ENCODE data around the gene RBBP8. TPM values are rescaled to one million over a fixed set of nuclear protein-coding genes. Genes with fewer than 3 reads are reported as not detected.

Gene RBBP8
- total and polyA plus RNA-seq, 2 experiments from 2014 or later: 13.1 to 25.7 TPM

DNA sequence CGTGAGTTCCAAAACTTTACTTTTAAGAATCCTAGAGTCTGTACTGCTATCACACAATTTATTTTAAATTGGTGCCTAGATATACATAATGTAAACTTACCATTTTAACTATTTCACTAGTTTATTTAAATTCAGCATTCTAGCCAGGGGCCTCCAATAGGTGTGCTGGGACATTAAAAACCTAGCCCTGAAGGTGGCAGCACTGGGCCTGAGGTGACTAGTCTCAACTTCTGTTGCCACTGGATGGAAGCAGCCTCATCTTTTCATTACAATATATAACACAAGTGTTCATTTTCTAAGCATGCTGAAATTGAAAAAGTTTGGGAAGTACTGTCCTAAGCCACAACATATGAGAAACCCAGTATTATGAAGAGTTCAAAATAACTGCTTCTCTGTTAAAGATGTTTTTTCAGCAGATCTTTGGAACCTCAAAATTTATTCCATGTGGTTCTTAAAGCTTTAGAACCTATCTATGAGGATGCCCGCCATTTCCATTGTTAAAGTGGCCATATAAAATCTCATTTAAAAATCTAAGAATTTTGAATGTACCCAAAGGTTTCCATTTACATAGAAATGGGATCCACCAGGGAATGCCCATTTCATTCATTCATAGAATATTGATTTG is 2.9 kb upstream of the RBBP8 start:
- no peak overlapping the region for H3K4me3 ChIP-seq

DNA sequence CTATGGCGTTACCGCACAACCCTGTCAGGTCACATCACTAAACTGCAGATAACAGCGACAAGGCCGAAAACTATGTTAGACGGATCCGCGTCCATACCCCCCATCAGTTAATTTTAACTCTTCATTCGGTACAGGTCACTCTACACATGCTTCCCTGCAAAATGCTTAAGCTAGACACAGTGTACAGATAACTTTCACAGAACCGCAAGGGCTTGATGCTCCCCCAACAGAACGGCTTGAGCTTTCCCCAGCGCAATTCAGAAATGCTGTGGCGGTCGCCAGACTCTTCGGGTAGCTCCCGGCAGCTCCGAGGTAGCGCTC is 283 bp upstream of the RBBP8 start:
- 2% methylated on average over 17 of the region's 17 CpGs for WGBS (ENCODE audit: low lambda C conversion rate, missing lambda C conversion rate)
- no peaks in the 10 kb centered on the region for H4K20me1 ChIP-seq (ENCODE audit: insufficient read depth, poor library complexity, severe bottlenecking)
- H3K9me2 ChIP-seq (replicated peaks; ENCODE audit: insufficient read depth): no peaks in the 10 kb centered on the region
- H3K4me1 ChIP-seq (ENCODE audit: insufficient read depth): no peaks in the 10 kb centered on the region
- H3K36me3 ChIP-seq (replicated peaks; ENCODE audit: insufficient read depth, low read depth): no peaks in the 10 kb centered on the region
- peaks cover 21% of the 10 kb centered on the region for H3K79me2 ChIP-seq
- no peak for DNase-seq (ENCODE audit: low spot score)
- H3K9me3 ChIP-seq (ENCODE audit: low read depth): no peaks in the 10 kb centered on the region
- TF ChIP-seq, protein P1, sequence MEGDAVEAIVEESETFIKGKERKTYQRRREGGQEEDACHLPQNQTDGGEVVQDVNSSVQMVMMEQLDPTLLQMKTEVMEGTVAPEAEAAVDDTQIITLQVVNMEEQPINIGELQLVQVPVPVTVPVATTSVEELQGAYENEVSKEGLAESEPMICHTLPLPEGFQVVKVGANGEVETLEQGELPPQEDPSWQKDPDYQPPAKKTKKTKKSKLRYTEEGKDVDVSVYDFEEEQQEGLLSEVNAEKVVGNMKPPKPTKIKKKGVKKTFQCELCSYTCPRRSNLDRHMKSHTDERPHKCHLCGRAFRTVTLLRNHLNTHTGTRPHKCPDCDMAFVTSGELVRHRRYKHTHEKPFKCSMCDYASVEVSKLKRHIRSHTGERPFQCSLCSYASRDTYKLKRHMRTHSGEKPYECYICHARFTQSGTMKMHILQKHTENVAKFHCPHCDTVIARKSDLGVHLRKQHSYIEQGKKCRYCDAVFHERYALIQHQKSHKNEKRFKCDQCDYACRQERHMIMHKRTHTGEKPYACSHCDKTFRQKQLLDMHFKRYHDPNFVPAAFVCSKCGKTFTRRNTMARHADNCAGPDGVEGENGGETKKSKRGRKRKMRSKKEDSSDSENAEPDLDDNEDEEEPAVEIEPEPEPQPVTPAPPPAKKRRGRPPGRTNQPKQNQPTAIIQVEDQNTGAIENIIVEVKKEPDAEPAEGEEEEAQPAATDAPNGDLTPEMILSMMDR (IDR thresholded peaks at IDR 0.05; ENCODE audit: poor library complexity): no peak
- no peak for TF ChIP-seq EZH2phosphoT487 (IDR thresholded peaks at IDR 0.05; ENCODE audit: low read depth, severe bottlenecking, unreplicated experiment)
- TF ChIP-seq EZH2 (IDR thresholded peaks at IDR 0.05; ENCODE audit: borderline replicate concordance): no peak
- H3K4me3 ChIP-seq: peak overlapping the region; percentile 100
- H2AFZ ChIP-seq: peak overlapping the region; percentile 99
- H3K4me2 ChIP-seq: peak overlapping the region; percentile 84
- peak overlapping the region; percentile 98 for H3K27ac ChIP-seq
- no peaks in the 10 kb centered on the region for H3K27me3 ChIP-seq

More for the DNA sequence above, 2.9 kb upstream of the RBBP8 start:
- H3K4me1 ChIP-seq (ENCODE audit: insufficient read depth): no peaks in the 10 kb centered on the region
- 69% methylated on average over 2 of the region's 2 CpGs for WGBS (ENCODE audit: low lambda C conversion rate, missing lambda C conversion rate)
- H3K4me2 ChIP-seq: no peak overlapping the region
- H3K9me2 ChIP-seq (replicated peaks; ENCODE audit: insufficient read depth): no peaks in the 10 kb centered on the region
- DNase-seq (ENCODE audit: low spot score): peak; percentile 87
- peaks cover 17% of the 10 kb centered on the region for H3K79me2 ChIP-seq
- TF ChIP-seq EZH2 (IDR thresholded peaks at IDR 0.05; ENCODE audit: borderline replicate concordance): no peak
- no peak for TF ChIP-seq EZH2phosphoT487 (IDR thresholded peaks at IDR 0.05; ENCODE audit: low read depth, severe bottlenecking, unreplicated experiment)
- TF ChIP-seq, protein P1 (IDR thresholded peaks at IDR 0.05; ENCODE audit: poor library complexity): peak; percentile 70
- no peaks in the 10 kb centered on the region for H4K20me1 ChIP-seq (ENCODE audit: insufficient read depth, poor library complexity, severe bottlenecking)
- no peak overlapping the region for H2AFZ ChIP-seq
- H3K9me3 ChIP-seq (ENCODE audit: low read depth): no peaks in the 10 kb centered on the region
- no peaks in the 10 kb centered on the region for H3K27me3 ChIP-seq
- no peaks in the 10 kb centered on the region for H3K36me3 ChIP-seq (replicated peaks; ENCODE audit: insufficient read depth, low read depth)
- H3K27ac ChIP-seq: no peak overlapping the region

DNA sequence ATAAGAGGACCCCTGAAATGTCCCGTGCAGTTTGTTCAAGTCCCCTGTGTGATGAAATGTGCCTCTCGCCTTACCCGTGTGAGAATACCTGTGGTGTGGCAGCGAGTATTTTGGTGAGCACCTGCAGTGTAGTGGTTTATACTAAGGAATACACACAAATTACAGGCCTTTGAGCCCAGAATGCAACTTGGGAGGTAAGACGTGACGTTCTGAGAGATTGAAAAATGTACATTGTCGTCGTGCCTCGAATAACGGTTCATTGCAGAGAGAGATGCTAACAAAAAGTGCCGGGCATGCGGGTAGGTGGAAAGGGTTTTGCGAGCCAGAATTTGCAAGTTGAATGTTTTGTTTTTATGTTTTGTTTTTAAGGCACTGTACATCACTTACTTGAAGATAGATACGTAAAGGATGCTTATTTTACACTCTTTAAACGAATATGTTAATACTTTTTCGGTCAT is 867 bp downstream of the RBBP8 start:
- peaks cover 21% of the 10 kb centered on the region for H3K79me2 ChIP-seq
- DNase-seq (ENCODE audit: low spot score): no peak
- peak overlapping the region; percentile 100 for H3K4me3 ChIP-seq
- H3K36me3 ChIP-seq (replicated peaks; ENCODE audit: insufficient read depth, low read depth): no peaks in the 10 kb centered on the region
- H3K4me1 ChIP-seq (ENCODE audit: insufficient read depth): no peaks in the 10 kb centered on the region
- H3K27ac ChIP-seq: peak overlapping the region; percentile 98
- TF ChIP-seq, protein P1 (IDR thresholded peaks at IDR 0.05; ENCODE audit: poor library complexity): no peak
- TF ChIP-seq EZH2 (IDR thresholded peaks at IDR 0.05; ENCODE audit: borderline replicate concordance) (no peak), EZH2phosphoT487 (IDR thresholded peaks at IDR 0.05; ENCODE audit: low read depth, severe bottlenecking, unreplicated experiment) (no peak)
- no peaks in the 10 kb centered on the region for H3K27me3 ChIP-seq
- peak overlapping the region; percentile 99 for H2AFZ ChIP-seq
- no peaks in the 10 kb centered on the region for H3K9me2 ChIP-seq (replicated peaks; ENCODE audit: insufficient read depth)
- 19% methylated on average over 16 of the region's 16 CpGs for WGBS (ENCODE audit: low lambda C conversion rate, missing lambda C conversion rate)
- H4K20me1 ChIP-seq (ENCODE audit: insufficient read depth, poor library complexity, severe bottlenecking): no peaks in the 10 kb centered on the region
- H3K9me3 ChIP-seq (ENCODE audit: low read depth): no peaks in the 10 kb centered on the region
- peak overlapping the region; percentile 84 for H3K4me2 ChIP-seq

Measured in hepatocyte (in vitro differentiated cells).